ENCODE measurements around the gene RXFP4. TPM values are rescaled to one million over a fixed set of nuclear protein-coding genes. Genes with fewer than 3 reads are reported as not detected.

The RXFP4 gene
- total RNA-seq, 2 experiments from 2014 or later: not detected

DNA sequence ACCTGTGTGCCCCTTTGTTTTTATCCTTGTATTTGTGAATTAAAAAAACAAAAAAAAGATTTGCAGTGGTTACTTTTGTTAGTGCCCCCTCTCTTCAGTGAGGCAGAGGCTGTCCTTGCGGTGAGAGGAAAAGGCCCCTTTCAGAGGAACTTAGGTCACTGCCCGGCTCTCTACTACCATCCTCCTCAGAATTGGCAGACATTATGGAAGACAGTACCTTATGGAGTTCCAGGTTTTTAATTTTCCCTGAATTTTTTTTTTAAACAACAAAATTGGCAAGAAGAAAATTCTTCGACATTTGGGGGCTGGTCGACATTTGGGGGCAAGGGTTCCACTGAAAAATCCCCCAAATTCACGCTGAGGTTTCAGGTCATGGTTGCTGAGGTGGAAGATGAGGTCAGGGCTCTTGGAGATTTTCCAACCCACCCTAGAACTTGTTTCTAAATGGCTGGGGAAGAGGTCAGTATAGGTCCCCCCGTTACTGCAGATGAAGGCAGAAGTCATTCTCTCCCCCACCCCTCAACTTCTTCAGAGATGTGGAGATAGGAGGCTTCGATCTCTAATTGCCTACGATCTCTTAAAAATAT, 5.3 kb downstream of the RXFP4 start:
- CTCF ChIA-PET: interaction anchor here (1.0 to 1.8 kb wide), 4 partner anchors 13 to 42 kb away, joined by 4 to 17 read pairs (median 8); partner anchors contain the start of gene KHDC4
- Mint-ChIP-seq H3K27me3 (no peaks in the 10 kb centered on the region), H3K9me3 (no peaks in the 10 kb centered on the region), H3K4me1 (peaks cover 48% of the 10 kb centered on the region), H3K27ac (peak overlapping the region; percentile 76), H3K4me3 (no peak overlapping the region), H3K36me3 (ENCODE audit: low read depth) (peaks cover 46% of the 10 kb centered on the region)
- POLR2A ChIA-PET: interaction anchor here (0.8 to 4.5 kb wide), 12 partner anchors 9 to 75 kb away, joined by 3 to 67 read pairs (median 6); partner anchors contain the start of genes ARHGEF2 and KHDC4
- DNase-seq: no peak

DNA sequence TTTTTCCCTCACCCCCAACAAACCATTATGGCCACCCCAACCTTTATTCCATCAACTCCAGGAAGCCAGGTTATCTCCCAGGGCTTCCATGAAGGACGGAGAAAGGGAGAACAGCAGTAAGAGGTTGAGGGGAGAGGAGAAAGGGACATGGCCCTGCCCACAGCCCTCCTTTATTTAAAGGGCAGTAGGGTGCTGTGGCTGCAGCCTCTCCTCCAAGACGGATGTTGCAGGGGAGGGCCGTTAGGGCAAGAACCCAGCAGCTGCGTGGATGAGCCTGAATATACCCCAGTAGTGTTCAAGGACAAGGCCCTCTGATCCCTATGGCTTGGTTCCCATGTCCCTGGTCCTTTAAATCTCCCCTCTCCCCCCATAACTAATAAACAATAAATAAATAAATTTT, 5.9 kb downstream of the RXFP4 start:
- Mint-ChIP-seq H3K4me3 (no peak overlapping the region), H3K36me3 (ENCODE audit: low read depth) (peaks cover 51% of the 10 kb centered on the region), H3K9me3 (no peaks in the 10 kb centered on the region), H3K4me1 (peaks cover 43% of the 10 kb centered on the region), H3K27ac (peak overlapping the region; percentile 76), H3K27me3 (no peaks in the 10 kb centered on the region)
- CTCF ChIA-PET: interaction anchor here (0.6 to 1.6 kb wide), 3 partner anchors 9 to 42 kb away, joined by 4 to 5 read pairs (median 5); no protein-coding TSS in a partner anchor
- DNase-seq: no peak
- POLR2A ChIA-PET: interaction anchor here (0.6 to 3.2 kb wide), 4 partner anchors 12 to 31 kb away, joined by 3 to 28 read pairs (median 4); partner anchors contain the start of genes ARHGEF2 and KHDC4

DNA sequence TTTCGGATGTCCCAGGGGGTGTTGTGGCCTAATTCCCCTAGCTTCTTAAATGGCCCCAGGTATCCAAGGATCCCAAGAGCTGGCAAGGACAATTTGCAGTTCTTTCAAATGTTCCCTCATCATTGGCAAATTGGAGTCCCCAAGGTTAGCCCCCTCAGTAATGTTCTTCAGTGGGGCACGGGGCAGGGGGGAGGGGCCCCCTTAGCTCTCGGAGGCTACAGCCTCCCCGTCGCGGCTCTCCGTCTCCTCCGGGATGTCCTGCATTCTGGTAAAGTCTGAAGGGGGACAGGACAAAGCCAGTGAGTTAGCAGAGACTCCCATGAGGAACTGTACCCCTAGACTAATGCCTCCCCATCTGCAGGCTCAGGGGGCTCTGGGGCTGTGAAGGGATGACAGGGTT, 6.3 kb downstream of the RXFP4 start:
- Mint-ChIP-seq H3K4me1 (peaks cover 38% of the 10 kb centered on the region), H3K9me3 (no peaks in the 10 kb centered on the region), H3K4me3 (no peak overlapping the region), H3K27me3 (no peaks in the 10 kb centered on the region), H3K27ac (peak overlapping the region; percentile 41), H3K36me3 (ENCODE audit: low read depth) (peaks cover 56% of the 10 kb centered on the region)
- ChIA-PET CTCF (interaction anchor here (0.6 to 1.8 kb wide), 7 partner anchors 9 to 42 kb away, joined by 3 to 7 read pairs (median 4); partner anchors contain the start of gene KHDC4), POLR2A (interaction anchor here (0.6 to 3.2 kb wide), 5 partner anchors 11 to 30 kb away, joined by 3 to 28 read pairs (median 4); partner anchors contain the start of genes ARHGEF2 and KHDC4)
- DNase-seq: no peak

DNA sequence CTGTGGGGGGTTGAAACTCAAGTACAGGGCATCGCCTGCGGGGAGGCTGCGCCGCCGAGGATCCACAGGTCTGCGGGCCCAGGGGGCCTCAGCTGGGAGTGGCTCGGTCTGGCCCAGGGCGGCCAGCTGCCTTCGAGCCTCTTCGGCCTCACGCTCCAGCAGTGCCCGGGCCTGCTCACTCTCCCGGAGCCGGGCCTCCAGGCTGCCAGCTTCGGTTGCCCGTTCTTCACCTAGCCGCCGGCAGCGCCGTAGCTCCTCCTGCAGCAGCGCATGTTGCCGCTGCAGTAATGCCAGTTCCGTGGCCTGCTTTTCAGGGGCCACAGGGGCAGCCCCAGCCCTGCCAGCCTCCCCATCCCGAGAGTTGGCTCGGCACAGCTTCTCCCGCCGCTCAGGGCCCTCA, 9.4 kb downstream of the RXFP4 start:
- DNase-seq: no peak
- Mint-ChIP-seq H3K4me1 (peaks cover 21% of the 10 kb centered on the region), H3K9me3 (no peaks in the 10 kb centered on the region), H3K27ac (no peak overlapping the region), H3K36me3 (ENCODE audit: low read depth) (peaks cover 67% of the 10 kb centered on the region), H3K4me3 (no peak overlapping the region), H3K27me3 (no peaks in the 10 kb centered on the region)
- ChIA-PET POLR2A (interaction anchor here (1.2 to 1.4 kb wide), 3 partner anchors 11 to 26 kb away, joined by 5 read pairs; partner anchors contain the start of gene KHDC4), CTCF (no interaction called here)

DNA sequence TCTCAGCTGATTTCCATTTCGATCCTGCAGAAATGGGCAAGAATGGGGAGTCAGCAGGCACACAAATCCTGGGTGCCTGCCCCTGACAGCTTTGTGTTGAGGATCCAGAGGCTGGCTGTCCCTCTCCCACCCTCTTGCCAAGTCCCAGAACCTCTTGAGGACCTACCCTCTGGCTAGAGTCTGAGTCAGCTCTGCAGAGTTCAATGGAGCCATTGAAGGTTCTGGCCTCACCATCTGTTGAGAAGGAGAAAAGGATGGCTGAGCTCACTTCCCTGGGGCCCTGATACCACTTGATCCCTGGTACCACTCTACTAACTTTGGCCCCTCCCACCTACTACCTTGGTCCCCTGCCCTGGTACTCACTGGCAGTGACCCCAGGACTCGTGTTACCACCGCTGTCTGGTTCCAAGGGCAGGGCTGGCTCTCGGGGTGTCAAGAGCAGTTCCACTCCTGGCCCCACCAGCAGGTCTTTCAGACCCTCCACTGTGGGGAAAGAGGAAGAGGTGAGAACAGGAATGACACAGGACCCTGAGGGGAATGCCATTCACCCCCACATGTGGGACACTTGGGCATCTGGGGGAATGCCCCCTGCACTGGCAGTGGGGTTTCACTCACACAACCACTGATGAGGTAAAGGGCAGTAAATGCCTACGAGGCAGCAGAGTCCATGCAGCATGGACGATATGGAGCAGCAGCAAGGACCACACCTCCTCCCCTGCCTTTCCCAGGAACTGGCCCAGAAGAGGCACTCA, 10.5 kb downstream of the RXFP4 start:
- DNase-seq: no peak
- Mint-ChIP-seq H3K27ac (no peak overlapping the region), H3K36me3 (ENCODE audit: low read depth) (peaks cover 65% of the 10 kb centered on the region), H3K9me3 (no peaks in the 10 kb centered on the region), H3K4me3 (no peak overlapping the region), H3K27me3 (no peaks in the 10 kb centered on the region), H3K4me1 (peaks cover 10% of the 10 kb centered on the region)
- ChIA-PET CTCF (no interaction called here), POLR2A (interaction anchor here (0.8 to 1.4 kb wide), 7 partner anchors 12 to 261 kb away, joined by 3 to 5 read pairs (median 3); partner anchors contain the start of genes KHDC4 and PMF1)

DNA sequence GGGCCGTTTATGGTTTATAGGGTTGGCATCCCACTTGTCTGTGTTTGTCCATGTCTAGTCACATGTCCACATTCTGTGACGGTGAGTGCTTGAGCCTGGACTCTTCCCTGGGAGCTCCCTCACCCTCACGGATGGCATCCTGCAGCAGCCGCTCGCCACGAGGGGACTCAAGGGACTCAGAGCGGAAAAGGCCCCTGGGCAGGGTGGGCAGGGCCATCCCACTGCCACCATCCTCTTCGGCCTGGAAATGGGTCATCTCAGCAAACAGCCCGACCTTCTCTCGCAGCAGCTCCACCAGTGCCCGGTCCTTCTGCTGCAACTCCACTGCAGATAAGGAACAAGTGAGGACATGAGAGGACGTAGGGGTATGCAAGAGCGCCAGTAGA, 11.1 kb downstream of the RXFP4 start:
- Mint-ChIP-seq H3K36me3 (ENCODE audit: low read depth) (peaks cover 66% of the 10 kb centered on the region), H3K4me1 (peaks cover 4% of the 10 kb centered on the region)

DNA sequence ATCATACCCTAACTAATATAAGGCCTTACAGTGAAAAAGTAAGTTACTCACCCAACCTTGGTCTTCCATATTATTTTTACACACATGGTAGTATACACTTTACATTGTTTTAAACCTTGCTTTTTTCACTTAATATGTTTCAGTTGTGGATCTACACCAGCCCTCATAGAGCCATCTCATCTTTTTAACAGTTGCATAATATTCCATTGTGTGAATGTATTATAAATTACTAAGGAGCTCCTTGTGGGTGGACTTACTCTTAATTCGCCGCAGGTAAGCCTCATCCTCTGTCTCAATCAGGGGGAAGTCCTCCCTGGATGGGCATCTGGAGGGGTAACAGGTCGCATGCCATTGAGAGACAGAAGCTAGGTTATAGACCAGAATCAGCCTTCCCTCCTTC, 13.2 kb downstream of the RXFP4 start:
- Mint-ChIP-seq H3K4me3 (no peak overlapping the region), H3K4me1 (no peaks in the 10 kb centered on the region), H3K36me3 (ENCODE audit: low read depth) (peaks cover 73% of the 10 kb centered on the region), H3K9me3 (no peaks in the 10 kb centered on the region), H3K27ac (no peak overlapping the region), H3K27me3 (no peaks in the 10 kb centered on the region)
- CTCF ChIA-PET: interaction anchor here (1.0 to 1.4 kb wide), 3 partner anchors 20 to 35 kb away, joined by 3 to 4 read pairs (median 3); no protein-coding TSS in a partner anchor
- no peak for DNase-seq
- POLR2A ChIA-PET: interaction anchor here (0.9 to 1.8 kb wide), 3 partner anchors 11 to 35 kb away, joined by 3 to 4 read pairs (median 4); no protein-coding TSS in a partner anchor

More for the DNA sequence above, 11.1 kb downstream of the RXFP4 start:
- Mint-ChIP-seq H3K27me3 (no peaks in the 10 kb centered on the region), H3K9me3 (no peaks in the 10 kb centered on the region), H3K4me3 (no peak overlapping the region), H3K27ac (no peak overlapping the region)
- no peak for DNase-seq
- POLR2A ChIA-PET: interaction anchor here (1.2 to 1.4 kb wide), 3 partner anchors 14 to 260 kb away, joined by 3 to 5 read pairs (median 3); partner anchors contain the start of gene PMF1
- CTCF ChIA-PET: no interaction called here

DNA sequence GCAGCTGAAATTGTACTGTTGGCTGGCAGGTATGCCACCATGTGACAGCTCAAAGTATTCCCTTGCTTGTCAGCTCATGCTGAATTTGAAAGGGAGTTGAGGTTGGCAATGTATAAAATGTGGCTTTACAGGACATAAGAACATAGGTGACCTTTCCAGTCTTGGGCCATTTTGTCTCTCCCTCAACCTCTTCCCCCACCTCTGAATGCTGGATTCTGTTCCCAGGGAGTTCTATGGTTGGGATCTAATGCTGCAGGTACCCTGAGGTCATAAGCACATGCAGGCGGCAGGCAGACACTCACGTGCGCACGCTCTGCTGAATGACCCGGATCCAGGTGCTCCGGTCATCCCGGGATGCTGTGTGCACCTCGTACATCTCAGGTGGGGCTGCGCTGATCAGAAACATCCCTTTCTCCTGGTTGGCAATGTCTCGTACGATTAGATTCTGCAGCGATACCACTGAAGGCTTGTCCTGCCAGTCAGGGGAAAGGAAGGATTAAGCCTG, 16.0 kb downstream of the RXFP4 start:
- CTCF ChIA-PET: interaction anchor here (0.7 to 1.3 kb wide), 3 partner anchors 19 to 108 kb away, joined by 3 to 5 read pairs (median 4); no protein-coding TSS in a partner anchor
- H3K4me3 Mint-ChIP-seq: no peak overlapping the region
- H3K9me3 Mint-ChIP-seq: no peaks in the 10 kb centered on the region
- peaks cover 76% of the 10 kb centered on the region for H3K36me3 Mint-ChIP-seq (ENCODE audit: low read depth)
- no peaks in the 10 kb centered on the region for H3K27me3 Mint-ChIP-seq
- no peak for DNase-seq
- peaks cover 25% of the 10 kb centered on the region for H3K4me1 Mint-ChIP-seq
- POLR2A ChIA-PET: interaction anchor here (1.0 to 1.6 kb wide), 3 partner anchors 11 to 23 kb away, joined by 4 to 6 read pairs (median 5); partner anchors contain the start of gene KHDC4
- H3K27ac Mint-ChIP-seq: no peak overlapping the region

DNA sequence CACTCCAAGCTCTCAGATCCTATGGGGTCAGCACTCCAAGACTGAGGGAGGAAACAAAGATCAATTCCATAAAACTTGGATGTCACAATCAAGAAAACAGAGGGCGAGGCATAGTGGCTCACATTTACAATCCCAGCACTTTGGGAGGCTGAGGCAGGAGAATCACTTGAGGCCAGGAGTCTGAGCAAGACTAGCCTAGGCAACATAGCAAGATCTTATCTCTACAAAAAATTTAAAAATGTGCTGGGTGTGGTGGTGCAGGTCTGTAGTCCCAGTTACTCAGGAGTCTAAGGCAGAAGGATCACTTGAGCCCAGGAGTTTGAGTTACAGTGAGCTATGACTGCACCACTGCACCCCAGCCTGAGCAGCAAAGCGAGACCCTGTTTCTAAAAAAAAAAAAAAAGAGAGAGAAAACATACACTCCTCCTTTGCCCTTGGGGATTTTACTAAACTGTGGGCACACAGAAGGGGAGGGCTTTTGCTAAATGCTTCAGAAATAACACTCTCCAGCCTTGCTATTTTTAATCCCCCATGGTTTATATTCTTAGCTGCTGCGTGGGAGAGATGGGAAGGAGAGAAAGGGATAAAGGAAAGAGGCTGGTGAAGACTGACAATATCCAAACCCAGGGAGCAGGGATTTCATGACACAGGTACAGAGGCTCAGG, 18.8 kb downstream of the RXFP4 start:
- Mint-ChIP-seq H3K27ac (peak overlapping the region; percentile 58), H3K9me3 (no peaks in the 10 kb centered on the region), H3K36me3 (ENCODE audit: low read depth) (peaks cover 74% of the 10 kb centered on the region), H3K4me1 (peaks cover 39% of the 10 kb centered on the region), H3K4me3 (no peak overlapping the region), H3K27me3 (no peaks in the 10 kb centered on the region)
- POLR2A ChIA-PET: interaction anchor here (0.8 to 4.8 kb wide), 3 partner anchors 13 to 17 kb away, joined by 3 to 38 read pairs (median 3); partner anchors contain the start of gene ARHGEF2
- DNase-seq: no peak
- CTCF ChIA-PET: interaction anchor here (0.6 to 3.8 kb wide), 4 partner anchors 12 to 30 kb away, joined by 3 to 15 read pairs (median 4); no protein-coding TSS in a partner anchor

DNA sequence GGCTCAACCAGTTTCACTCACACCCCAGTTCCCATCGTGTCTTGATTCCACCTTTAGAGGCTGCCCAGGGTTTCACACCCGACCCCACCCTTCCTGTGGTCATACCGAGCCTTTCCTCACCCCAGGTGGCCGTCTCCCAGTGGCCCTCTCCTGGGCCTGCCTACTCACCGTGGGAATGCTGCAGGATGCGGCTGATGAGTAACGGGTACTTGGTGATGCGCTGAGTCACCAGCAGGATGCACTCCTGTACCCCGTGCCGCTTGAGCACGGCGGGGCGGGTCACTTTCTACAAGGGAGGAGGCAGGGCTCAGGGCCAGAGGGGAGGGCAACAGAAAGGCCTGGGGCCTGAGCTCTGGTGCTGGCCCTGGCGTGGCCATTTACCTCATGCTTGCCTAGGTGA, 20.5 kb downstream of the RXFP4 start:
- Mint-ChIP-seq H3K4me3 (no peak overlapping the region), H3K36me3 (ENCODE audit: low read depth) (peaks cover 83% of the 10 kb centered on the region), H3K27me3 (no peaks in the 10 kb centered on the region), H3K4me1 (peaks cover 54% of the 10 kb centered on the region), H3K27ac (peak overlapping the region; percentile 89), H3K9me3 (no peaks in the 10 kb centered on the region)
- DNase-seq: peak; percentile 62
- ChIA-PET POLR2A (interaction anchor here (0.6 to 4.8 kb wide), 4 partner anchors 16 to 28 kb away, joined by 3 to 38 read pairs (median 5); partner anchors contain the start of genes ARHGEF2 and KHDC4), CTCF (interaction anchor here (0.5 to 3.8 kb wide), 5 partner anchors 16 to 31 kb away, joined by 3 to 15 read pairs (median 4); partner anchors contain the start of gene ARHGEF2)

DNA sequence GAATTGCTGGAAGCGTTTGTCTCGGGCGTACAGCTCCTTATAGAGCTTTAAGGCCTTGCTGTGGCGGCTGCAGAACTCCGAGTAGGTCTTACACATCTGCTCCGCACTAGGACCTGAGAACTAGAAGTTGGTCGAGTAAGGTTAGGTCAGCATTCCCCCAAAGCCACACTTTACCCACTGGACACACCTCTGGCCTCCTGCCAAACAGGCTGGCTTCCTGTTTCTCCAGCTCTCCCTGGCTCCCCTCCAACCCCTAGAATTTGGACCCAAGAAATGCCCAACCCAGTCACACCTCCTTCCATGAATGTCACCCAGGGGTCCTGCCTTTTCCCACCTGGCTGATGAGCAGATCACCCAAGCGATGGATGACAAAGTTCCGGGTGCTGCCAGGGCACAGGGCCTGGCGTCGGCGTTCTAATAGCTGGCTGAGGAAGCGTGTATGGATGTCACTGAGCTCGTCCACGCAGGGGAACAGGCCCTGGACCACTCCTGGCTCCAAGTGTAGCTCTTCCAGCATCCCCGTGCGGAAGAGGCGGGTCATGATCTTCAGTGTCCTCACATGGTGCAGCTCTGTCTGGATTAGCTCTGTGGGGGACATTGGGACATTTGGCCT, 21.3 kb downstream of the RXFP4 start:
- peaks cover 62% of the 10 kb centered on the region for H3K4me1 Mint-ChIP-seq
- POLR2A ChIA-PET: interaction anchor here (0.6 to 4.8 kb wide), 5 partner anchors 15 to 32 kb away, joined by 3 to 38 read pairs (median 5); partner anchors contain the start of genes ARHGEF2 and KHDC4
- H3K9me3 Mint-ChIP-seq: no peaks in the 10 kb centered on the region
- peaks cover 81% of the 10 kb centered on the region for H3K36me3 Mint-ChIP-seq (ENCODE audit: low read depth)
- H3K27ac Mint-ChIP-seq: peak overlapping the region; percentile 61
- no peaks in the 10 kb centered on the region for H3K27me3 Mint-ChIP-seq
- CTCF ChIA-PET: interaction anchor here (0.5 to 3.8 kb wide), 4 partner anchors 16 to 27 kb away, joined by 4 to 15 read pairs (median 8); partner anchors contain the start of gene ARHGEF2
- DNase-seq: no peak
- H3K4me3 Mint-ChIP-seq: no peak overlapping the region
